H1 (cell line): Measurements from ENCODE around the gene ATP6V1F. TPM values are rescaled to one million over a fixed set of nuclear protein-coding genes. Genes with fewer than 3 reads are reported as not detected.

Experiments used
- CTCF ChIA-PET: fragments of 300-600 bp; sonication (Branson Sonifier 250); formaldehyde crosslinking; loops from one replicate; lab custom pipeline; 2021; ENCODE audit not compliant: partially characterized antibody; lab: Charles Lee
- POLR2A ChIA-PET: fragments of 300-600 bp; sonication (Branson Sonifier 250); formaldehyde crosslinking; loops from one replicate; lab custom pipeline; 2021; ENCODE audit warnings: inconsistent platforms; ENCODE audit not compliant: partially characterized antibody; lab: Charles Lee
- DNase-seq, 2 experiments: peaks; one replicate each; pipeline versions ENCODE4 v3.0.0 to v3.0.0-alpha.2; 2010 to 2022; ENCODE audit warnings: low spot score in 2 of 2, low read depth in 1 of 2, mixed read lengths in 1 of 2
- FAIRE-seq: peaks from 2 replicates; lab custom pipeline; 2011; peaks lifted over from hg19 to GRCh38; lab: Jason Lieb, UNC
- H2AFZ ChIP-seq: 2 replicates; pipeline ENCODE4 v1.8.1; 2012; ENCODE audit warnings: low read length, inconsistent platforms
- H2AK5ac ChIP-seq: 2 replicates; pipeline ENCODE4 v1.6.1; 2013; ENCODE audit warnings: low read depth, low read length
- H2BK120ac ChIP-seq: replicated peaks from 2 replicates; pipeline ENCODE3; 2013; ENCODE audit warnings: low read depth, low read length, inconsistent platforms
- H2BK12ac ChIP-seq: 2 replicates; pipeline ENCODE4 v1.6.1; 2013; ENCODE audit warnings: low read depth, low read length
- H2BK15ac ChIP-seq: 2 replicates; pipeline ENCODE4 v1.6.1; 2013; ENCODE audit warnings: low read length
- H2BK20ac ChIP-seq: 2 replicates; pipeline ENCODE4 v1.6.1; 2013; ENCODE audit warnings: low read length
- H2BK5ac ChIP-seq: 2 replicates; pipeline ENCODE4 v1.6.1; 2013; ENCODE audit warnings: low read depth, low read length
- H3K14ac ChIP-seq: 2 replicates; pipeline ENCODE4 v1.6.1; 2013; ENCODE audit warnings: inconsistent platforms; ENCODE audit not compliant: insufficient read length
- H3K18ac ChIP-seq: 2 replicates; pipeline ENCODE4 v1.6.1; 2013; ENCODE audit warnings: low read length; ENCODE audit errors: extremely low read depth
- H3K23ac ChIP-seq: 2 replicates; pipeline ENCODE4 v1.6.1; 2013; ENCODE audit warnings: inconsistent platforms; ENCODE audit not compliant: insufficient read length
- H3K23me2 ChIP-seq: 2 replicates; pipeline ENCODE4 v1.6.1; 2013; ENCODE audit warnings: low read depth, low read length
- H3K27ac ChIP-seq: 2 replicates; pipeline ENCODE4 v1.6.1; 2011; ENCODE audit warnings: low read depth, low read length, inconsistent platforms
- H3K27me3 ChIP-seq, 4 experiments: replicated peaks in 1 of 4; 1 replicate in 1 of 4; 2 replicates in 3 of 4; pipeline versions ENCODE4 v1.6.1 to v1.8.1; 2011 to 2013; ENCODE audit warnings: low read length in 3 of 4, mild to moderate bottlenecking in 3 of 4, inconsistent platforms in 2 of 4, mixed read lengths in 2 of 4, moderate library complexity in 1 of 4; ENCODE audit not compliant: control insufficient read depth in 3 of 4, insufficient read depth in 3 of 4; ENCODE audit errors: extremely low read depth in 1 of 4
- H3K36me3 ChIP-seq, 4 experiments: 2 replicates each; pipeline versions ENCODE4 v1.6.1 to v1.8.1; 2011 to 2013; ENCODE audit warnings: mild to moderate bottlenecking in 4 of 4, low read length in 3 of 4, moderate library complexity in 2 of 4, control low read depth in 1 of 4, inconsistent platforms in 1 of 4; ENCODE audit not compliant: insufficient read depth in 4 of 4, control insufficient read depth in 2 of 4
- H3K4ac ChIP-seq: replicated peaks from 2 replicates; pipeline ENCODE3; 2013; ENCODE audit warnings: low read length, low read depth, mixed read lengths, inconsistent platforms; ENCODE audit not compliant: insufficient read length
- H3K4me1 ChIP-seq, 4 experiments: replicated peaks in 1 of 4; 1 replicate in 1 of 4; 2 replicates in 3 of 4; pipeline versions ENCODE4 v1.6.1 to v1.8.1; 2011 to 2013; ENCODE audit warnings: low read length in 3 of 4, inconsistent platforms in 2 of 4, mixed read lengths in 1 of 4; ENCODE audit not compliant: insufficient read depth in 4 of 4, control insufficient read depth in 3 of 4
- H3K4me2 ChIP-seq, 2 experiments: 2 replicates each; pipeline versions ENCODE4 v1.6.1 to v1.8.1; 2011 to 2013; ENCODE audit warnings: low read depth in 2 of 2, low read length in 2 of 2, control low read depth in 1 of 2, inconsistent platforms in 1 of 2, mild to moderate bottlenecking in 1 of 2; ENCODE audit not compliant: insufficient read depth in 1 of 2
- H3K4me3 ChIP-seq, 4 experiments: fragments of 200-600, 300-600 bp in 1 of 4; sonication (generic), shearing (Covaris generic), sonication (Bioruptor Twin) in 1 of 4; 2 replicates each; pipeline versions ENCODE4 v1.5.1 to v1.8.1; 2011 to 2016; ENCODE audit warnings: low read length in 4 of 4, low read depth in 3 of 4, control low read depth in 2 of 4, inconsistent platforms in 2 of 4, mild to moderate bottlenecking in 2 of 4, mixed read lengths in 1 of 4, moderate library complexity in 1 of 4; ENCODE audit not compliant: insufficient read depth in 2 of 4; ENCODE audit errors: extremely low read depth in 1 of 4
- H3K56ac ChIP-seq: replicated peaks from 2 replicates; pipeline ENCODE3; 2013; ENCODE audit warnings: low read depth, mild to moderate bottlenecking, mixed read lengths, low read length, inconsistent platforms; ENCODE audit not compliant: insufficient read length
- H3K79me1 ChIP-seq: 2 replicates; pipeline ENCODE4 v1.6.1; 2013; ENCODE audit warnings: low read depth, low read length, control low read depth
- H3K79me2 ChIP-seq, 2 experiments: 2 replicates each; pipeline versions ENCODE4 v1.6.1 to v1.8.1; 2012 to 2013; ENCODE audit warnings: low read length in 2 of 2, mild to moderate bottlenecking in 2 of 2, inconsistent platforms in 1 of 2; ENCODE audit not compliant: insufficient read depth in 2 of 2, control insufficient read depth in 1 of 2
- H3K9ac ChIP-seq, 4 experiments: replicated peaks in 1 of 4; 1 replicate in 1 of 4; 2 replicates in 3 of 4; pipeline versions ENCODE4 v1.6.1 to v1.8.1; 2011 to 2013; ENCODE audit warnings: low read depth in 3 of 4, low read length in 3 of 4, control low read depth in 2 of 4, mild to moderate bottlenecking in 2 of 4, moderate library complexity in 2 of 4, inconsistent platforms in 1 of 4; ENCODE audit errors: extremely low read depth in 1 of 4
- H3K9me3 ChIP-seq, 2 experiments: 2 replicates each; pipeline versions ENCODE4 v1.6.1 to v1.8.1; 2012 to 2013; ENCODE audit warnings: mild to moderate bottlenecking in 2 of 2, moderate library complexity in 2 of 2, control low read depth in 1 of 2, inconsistent platforms in 1 of 2, low read depth in 1 of 2, low read length in 1 of 2, mixed read lengths in 1 of 2; ENCODE audit not compliant: insufficient read depth in 2 of 2
- H4K20me1 ChIP-seq, 2 experiments: replicated peaks in 1 of 2; 2 replicates each; pipeline versions ENCODE3 to v1.8.1; 2011 to 2013; ENCODE audit warnings: inconsistent platforms in 2 of 2, low read length in 2 of 2, mild to moderate bottlenecking in 1 of 2; ENCODE audit not compliant: insufficient read depth in 2 of 2, control insufficient read depth in 1 of 2
- H4K5ac ChIP-seq: 2 replicates; pipeline ENCODE4 v1.6.1; 2013; ENCODE audit warnings: low read length, low read depth, mixed read lengths, inconsistent platforms; ENCODE audit not compliant: insufficient read length
- H4K8ac ChIP-seq: 2 replicates; pipeline ENCODE4 v1.8.0; 2013; ENCODE audit warnings: mild to moderate bottlenecking, moderate library complexity, low read length, inconsistent platforms; ENCODE audit not compliant: insufficient read depth; ENCODE audit errors: extremely low read depth
- H4K91ac ChIP-seq: replicated peaks from 2 replicates; pipeline ENCODE3; 2013; ENCODE audit warnings: low read length, mixed read lengths, inconsistent platforms; ENCODE audit not compliant: insufficient read length
- BACH1 ChIP-seq: IDR thresholded peaks from 2 replicates; pipeline ENCODE4 v1.6.1; 2012; ENCODE audit warnings: low read length, improper control_type of control experiment
- BRCA1 ChIP-seq: IDR thresholded peaks from 2 replicates; pipeline ENCODE4 v1.6.1; 2012; ENCODE audit warnings: low read depth, low read length, improper control_type of control experiment
- CBX8 ChIP-seq: fragments of 300-800, 300-1000 bp; sonication (generic); IDR thresholded peaks from 2 replicates; pipeline ENCODE4 v1.7.1; 2016; ENCODE audit warnings: low read depth, low read length, borderline replicate concordance
- EGR1 ChIP-seq: IDR thresholded peaks from 2 replicates; pipeline ENCODE4 v1.6.1; 2011; ENCODE audit warnings: low read depth, low read length, borderline replicate concordance
- JUN ChIP-seq: IDR thresholded peaks from 2 replicates; pipeline ENCODE4 v1.6.1; 2011; ENCODE audit warnings: low read depth, mild to moderate bottlenecking, improper control_type of control experiment, low read length
- RFX5 ChIP-seq: IDR thresholded peaks from 2 replicates; pipeline ENCODE4 v1.6.1; 2011; ENCODE audit warnings: low read depth, low read length, improper control_type of control experiment, borderline replicate concordance
- RNF2 ChIP-seq: fragments of 200-900, 300-1000 bp; sonication (generic); IDR thresholded peaks from 2 replicates; pipeline ENCODE4 v1.7.1; 2016; ENCODE audit warnings: borderline replicate concordance, low read depth, mild to moderate bottlenecking, antibody characterized with exemption, low read length; ENCODE audit not compliant: poor library complexity, severe bottlenecking; ENCODE audit errors: missing control alignments
- SP2 ChIP-seq: IDR thresholded peaks from 2 replicates; pipeline ENCODE4 v1.6.1; 2012; ENCODE audit warnings: mild to moderate bottlenecking, low read length, inconsistent platforms
- TAF1 ChIP-seq: IDR thresholded peaks from 2 replicates; pipeline ENCODE4 v1.6.1; 2011; ENCODE audit warnings: mild to moderate bottlenecking, low read depth, low read length
- TEAD4 ChIP-seq: IDR thresholded peaks from 2 replicates; pipeline ENCODE4 v1.6.1; 2012; ENCODE audit warnings: low read depth, low read length, inconsistent platforms, mixed read lengths
- WGBS, 2 experiments: shearing (Covaris generic) in 1 of 2; methylation state at CpG; one replicate each; pipeline versions ENCODE4 v1.1.6 to v1.1.7; 2013 to 2015; ENCODE audit warnings: low lambda C conversion rate in 2 of 2, mixed read lengths in 2 of 2, inconsistent platforms in 1 of 2, low coverage in 1 of 2, missing lambda C conversion rate in 1 of 2; ENCODE audit not compliant: insufficient replicate concordance in 2 of 2, insufficient coverage in 1 of 2, insufficient read length in 1 of 2; ENCODE audit errors: extremely low coverage in 1 of 2, missing lambda C conversion rate in 1 of 2; 5-methylcytosine and 5-hydroxymethylcytosine counted together
- polyA plus RNA-seq, 7 experiments: library from polyadenylated mRNA; depleted of rRNA in 3 of 7; stranded (reverse) in 5 of 7; unstranded in 2 of 7; fragments of >200 nt in 5 of 7; fragments of 200-250 nt in 2 of 7; gene quantifications; 1 replicate in 5 of 7; 2 replicates in 1 of 7; 4 replicates in 1 of 7; pipeline versions ENCODE4 v1.2.1 to v1.2.3, GENCODE V29; 2011 to 2013; ENCODE audit warnings: missing spikeins in 2 of 7, mixed read lengths in 2 of 7
- total RNA-seq: library from RNA; stranded (reverse); fragmentation: NEBNext Ultra II Directional; extraction: Animal tissue kit (Norgen Biotek cat#: 25700); gene quantifications from 2 replicates; pipeline ENCODE4 v1.2.1, GENCODE V29; 2021
- TF ChIP-seq, protein P1 (sequence below), 3 experiments: IDR thresholded peaks; 1 replicate in 2 of 3; 2 replicates in 1 of 3; pipeline versions ENCODE4 v1.5.1 to v1.6.1; 2011; ENCODE audit warnings: low read length in 3 of 3, mild to moderate bottlenecking in 3 of 3, inconsistent platforms in 2 of 3, low read depth in 1 of 3, moderate library complexity in 1 of 3; ENCODE audit not compliant: insufficient read depth in 1 of 3; ENCODE audit errors: control extremely low read depth in 1 of 3

Gene ATP6V1F
- total and polyA plus RNA-seq, 2 of the 8 experiments (the other 6 are each of a cell fraction or from before 2014, with no cell fraction given): 104 to 318 TPM

DNA sequence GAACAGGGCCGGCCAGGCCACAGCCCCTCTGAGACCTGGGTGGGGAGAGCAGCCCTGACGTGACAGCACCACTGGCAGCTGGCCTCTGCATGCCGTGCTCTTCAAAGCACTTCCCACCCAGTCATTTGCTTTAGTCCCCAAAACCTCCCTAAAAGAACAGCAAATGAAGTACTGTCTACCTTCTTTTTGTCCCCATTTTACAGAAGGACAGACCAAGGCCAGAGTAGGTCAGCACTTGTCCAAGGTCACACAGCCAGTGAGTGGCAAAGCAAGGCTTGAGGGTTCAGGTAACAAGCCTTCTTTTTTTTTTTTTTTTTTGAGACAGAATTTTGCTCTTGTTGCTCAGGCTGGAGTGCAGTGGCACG lies 15.1 kb downstream of the ATP6V1F start:
- no peaks in the 10 kb centered on the region for H3K36me3 ChIP-seq
- H3K23me2 ChIP-seq: peaks cover 2% of the 10 kb centered on the region; the same call in 1 of the 2 replicates
- no peak overlapping the region for H4K8ac ChIP-seq
- H3K79me2 ChIP-seq: no peaks in the 10 kb centered on the region
- no peak overlapping the region; a peak in 1 of 7 replicates for H3K9ac ChIP-seq
- H2BK20ac ChIP-seq: no peak overlapping the region
- H4K91ac ChIP-seq: no peak overlapping the region
- no peak overlapping the region for H3K4me2 ChIP-seq
- 94% methylated on average over 4 of the region's 4 CpGs; no CpG with 5 or more reads in 1 of the 2 experiments for WGBS, 2 experiments
- H3K27me3 ChIP-seq: no peaks in the 10 kb centered on the region; a peak in 2 of 7 replicates
- H3K56ac ChIP-seq: no peak overlapping the region
- H2AFZ ChIP-seq: no peak overlapping the region
- H3K4me1 ChIP-seq: peaks cover 0 to 7% (median 5%) of the 10 kb centered on the region in 4 experiments; a peak in 3 of 7 replicates
- no peak overlapping the region for H4K5ac ChIP-seq
- no peak overlapping the region for H2AK5ac ChIP-seq
- H3K14ac ChIP-seq: no peak overlapping the region
- ChIA-PET POLR2A (interaction anchor here (1.3 to 3.5 kb wide), 2 partner anchors 9 to 16 kb away, joined by 3 to 22 read pairs; partner anchors contain the start of gene ATP6V1F), CTCF (interaction anchor here (0.6 to 10.3 kb wide), 7 partner anchors 8 to 193 kb away, joined by 3 to 189 read pairs (median 3); partner anchors contain the start of gene ATP6V1F)
- no peak overlapping the region for H2BK120ac ChIP-seq
- DNase-seq (no peak), FAIRE-seq (no peak)
- no peaks in the 10 kb centered on the region for H4K20me1 ChIP-seq
- no peak overlapping the region for H2BK5ac ChIP-seq
- H3K4ac ChIP-seq: no peak overlapping the region
- no peak overlapping the region for H2BK12ac ChIP-seq
- no peak overlapping the region for H3K27ac ChIP-seq
- no peak overlapping the region for H3K18ac ChIP-seq
- no peaks in the 10 kb centered on the region; the same call in 1 of the 2 replicates for H3K79me1 ChIP-seq
- no peaks in the 10 kb centered on the region for H3K9me3 ChIP-seq
- H3K4me3 ChIP-seq: no peak overlapping the region
- no peak overlapping the region for H3K23ac ChIP-seq
- H2BK15ac ChIP-seq: no peak overlapping the region
- TF ChIP-seq TEAD4 (no peak), BRCA1 (no peak), BACH1 (no peak), JUN (no peak), CBX8 (no peak), TAF1 (no peak), EGR1 (no peak), RNF2 (no peak), SP2 (no peak), RFX5 (no peak)
- TF ChIP-seq, protein P1, sequence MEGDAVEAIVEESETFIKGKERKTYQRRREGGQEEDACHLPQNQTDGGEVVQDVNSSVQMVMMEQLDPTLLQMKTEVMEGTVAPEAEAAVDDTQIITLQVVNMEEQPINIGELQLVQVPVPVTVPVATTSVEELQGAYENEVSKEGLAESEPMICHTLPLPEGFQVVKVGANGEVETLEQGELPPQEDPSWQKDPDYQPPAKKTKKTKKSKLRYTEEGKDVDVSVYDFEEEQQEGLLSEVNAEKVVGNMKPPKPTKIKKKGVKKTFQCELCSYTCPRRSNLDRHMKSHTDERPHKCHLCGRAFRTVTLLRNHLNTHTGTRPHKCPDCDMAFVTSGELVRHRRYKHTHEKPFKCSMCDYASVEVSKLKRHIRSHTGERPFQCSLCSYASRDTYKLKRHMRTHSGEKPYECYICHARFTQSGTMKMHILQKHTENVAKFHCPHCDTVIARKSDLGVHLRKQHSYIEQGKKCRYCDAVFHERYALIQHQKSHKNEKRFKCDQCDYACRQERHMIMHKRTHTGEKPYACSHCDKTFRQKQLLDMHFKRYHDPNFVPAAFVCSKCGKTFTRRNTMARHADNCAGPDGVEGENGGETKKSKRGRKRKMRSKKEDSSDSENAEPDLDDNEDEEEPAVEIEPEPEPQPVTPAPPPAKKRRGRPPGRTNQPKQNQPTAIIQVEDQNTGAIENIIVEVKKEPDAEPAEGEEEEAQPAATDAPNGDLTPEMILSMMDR (IDR thresholded peaks at IDR 0.05; ENCODE audit: control extremely low read depth in 1 of 3, insufficient read depth in 1 of 3, low read depth in 1 of 3, low read length in 3 of 3): no peak
